Activated CD4-positive, alpha-beta T cell treated with anti-CD3 and anti-CD28 coated beads, Interleukin-2, Interleukin-4, amounts not matched to agents 100 ng/mL and 50 ng/mL, durations not matched to agents 16 hours and 8 hours (primary cell): ENCODE results near the gene PNKP.

Experiments used
- DNase-seq: peaks from one replicate; pipeline ENCODE4 v3.0.0-alpha.2; 2020; ENCODE audit warnings: low spot score

PNKP gene

GRCh38 chr19:49818649-49819370 lies 48.6 kb downstream of the PNKP start:
- DNase-seq: no peak

DNA sequence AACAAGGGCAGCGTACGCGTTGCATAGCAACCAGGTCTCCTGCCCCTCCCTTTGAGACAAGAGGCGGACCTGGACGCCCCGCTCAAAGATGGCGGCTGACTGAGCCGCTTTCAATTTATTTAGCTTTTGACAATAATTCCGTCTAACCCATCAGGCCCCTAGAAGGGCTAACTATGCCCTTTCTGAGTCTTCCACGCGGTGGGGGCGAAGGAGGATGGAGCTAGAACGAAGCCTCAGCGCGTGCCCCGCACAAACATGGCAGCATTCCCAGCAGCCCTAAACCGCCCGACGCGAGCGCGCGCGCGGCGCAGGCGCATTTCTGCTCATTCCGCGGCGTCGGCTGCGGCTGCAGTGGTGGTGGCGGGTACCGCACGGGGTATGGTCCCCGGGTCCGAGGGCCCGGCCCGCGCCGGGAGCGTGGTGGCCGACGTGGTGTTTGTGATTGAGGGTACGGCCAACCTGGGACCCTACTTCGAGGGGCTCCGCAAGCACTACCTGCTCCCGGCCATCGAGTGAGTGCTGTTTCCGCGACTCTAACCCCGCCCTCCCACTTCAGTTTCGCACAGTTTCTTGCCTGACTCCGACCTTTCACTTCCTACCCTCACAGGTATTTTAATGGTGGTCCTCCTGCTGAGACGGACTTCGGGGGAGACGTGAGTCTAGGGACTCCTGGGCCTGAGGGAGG lies 49.3 kb downstream of the PNKP start, which contains the start of gene MED25:
Gene MED25 (plus strand): TSS at position 326 of the 685 bp plus-strand sequence. CDS start 53 bp downstream, at position 379.
- DNase-seq: peak; percentile 82

DNA sequence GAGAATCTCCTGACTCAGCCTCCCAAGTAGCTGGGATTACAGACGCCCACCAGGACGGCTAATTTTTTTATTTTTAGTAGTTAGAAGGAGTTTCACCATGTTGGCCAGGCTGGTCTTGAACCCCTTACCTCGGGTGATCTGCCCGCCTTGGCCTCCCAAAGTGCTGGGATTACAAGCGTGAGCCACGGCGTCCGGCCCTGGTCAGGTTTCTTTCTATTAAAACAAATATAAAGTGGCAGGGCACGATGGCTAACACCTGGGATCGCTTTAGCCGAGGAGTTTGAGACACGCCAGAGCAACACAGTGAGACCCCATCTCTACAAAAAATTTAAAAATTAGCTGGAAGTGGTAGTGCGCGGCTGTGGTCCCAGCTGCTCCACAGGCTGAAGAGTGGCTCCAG lies 50.8 kb downstream of the PNKP start:
- DNase-seq: no peak

- no peak for DNase-seq
Observed at GRCh38 chr19:49814010-49814409, 53.4 kb downstream of the PNKP start.

- DNase-seq: peak; percentile 97
Observed at GRCh38 chr19:49812997-49813861, 54.1 kb downstream of the PNKP start, which contains the start of gene FUZ. Gene FUZ (minus strand): TSS chr19:49813292. CDS start chr19:49813106, 186 bp downstream.

DNA sequence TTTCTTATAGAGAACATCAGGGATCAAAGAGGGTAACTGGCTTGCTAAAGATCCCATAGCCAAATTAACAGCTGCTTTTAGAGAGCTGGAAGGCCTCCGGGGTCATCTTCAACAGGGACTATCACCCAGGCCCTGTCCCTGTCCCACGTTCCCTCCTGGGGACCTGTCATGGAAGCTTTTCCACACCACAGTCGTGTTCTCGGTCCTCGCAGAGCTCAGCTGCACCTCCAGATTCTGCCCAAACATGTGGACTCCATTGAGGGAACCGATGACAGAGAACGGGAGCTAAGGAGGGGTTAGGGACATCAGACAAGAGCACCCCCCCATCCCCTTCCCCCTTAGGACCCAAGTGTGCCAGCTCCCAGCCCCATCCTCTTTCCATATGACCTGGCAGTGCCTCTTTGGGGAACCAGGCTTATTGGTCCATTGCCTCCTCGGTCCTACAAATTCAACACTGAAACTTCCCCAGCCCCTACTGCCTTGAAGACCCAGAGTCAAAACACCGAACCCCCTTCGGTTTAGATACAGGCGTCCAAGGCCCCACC lies 54.9 kb downstream of the PNKP start:
- DNase-seq: no peak

GRCh38 chr19:49811328-49811727 lies 56.0 kb downstream of the PNKP start:
- DNase-seq: no peak
